ENCODE measurements around the gene L2HGDH. TPM values are rescaled to one million over a fixed set of nuclear protein-coding genes. Genes with fewer than 3 reads are reported as not detected.

Gene L2HGDH
- total RNA-seq, 4 donors from 2014 or later, result 0.80 to 73.3 (median 8.3) TPM

DNA sequence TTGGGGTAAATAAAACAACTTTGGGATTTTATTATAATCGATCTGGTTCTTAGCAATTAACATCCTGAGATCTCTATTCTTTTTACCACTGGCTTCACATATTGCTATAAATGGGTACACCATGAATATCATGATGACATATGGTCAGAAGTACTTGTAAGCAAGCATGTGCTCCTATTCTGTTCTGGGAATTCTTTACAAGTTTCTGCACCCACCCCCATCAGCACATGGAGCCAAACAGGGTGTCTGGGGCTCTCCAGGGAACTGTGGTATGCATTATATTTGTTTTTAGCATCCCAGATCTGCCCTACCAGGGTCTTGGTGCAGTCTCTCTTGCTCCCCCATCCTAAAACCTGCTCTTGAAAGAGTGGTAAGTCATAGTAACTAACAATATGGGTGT is 31.4 kb upstream of the L2HGDH start:
- 63 to 77% methylated on average over 1 of the region's 1 CpG for WGBS, 2 donors (ENCODE audit: low coverage in 1 of 2)
- intact Hi-C loops (cut with DNase I; ENCODE audit: low total_unique reads), result no loop called here

DNA sequence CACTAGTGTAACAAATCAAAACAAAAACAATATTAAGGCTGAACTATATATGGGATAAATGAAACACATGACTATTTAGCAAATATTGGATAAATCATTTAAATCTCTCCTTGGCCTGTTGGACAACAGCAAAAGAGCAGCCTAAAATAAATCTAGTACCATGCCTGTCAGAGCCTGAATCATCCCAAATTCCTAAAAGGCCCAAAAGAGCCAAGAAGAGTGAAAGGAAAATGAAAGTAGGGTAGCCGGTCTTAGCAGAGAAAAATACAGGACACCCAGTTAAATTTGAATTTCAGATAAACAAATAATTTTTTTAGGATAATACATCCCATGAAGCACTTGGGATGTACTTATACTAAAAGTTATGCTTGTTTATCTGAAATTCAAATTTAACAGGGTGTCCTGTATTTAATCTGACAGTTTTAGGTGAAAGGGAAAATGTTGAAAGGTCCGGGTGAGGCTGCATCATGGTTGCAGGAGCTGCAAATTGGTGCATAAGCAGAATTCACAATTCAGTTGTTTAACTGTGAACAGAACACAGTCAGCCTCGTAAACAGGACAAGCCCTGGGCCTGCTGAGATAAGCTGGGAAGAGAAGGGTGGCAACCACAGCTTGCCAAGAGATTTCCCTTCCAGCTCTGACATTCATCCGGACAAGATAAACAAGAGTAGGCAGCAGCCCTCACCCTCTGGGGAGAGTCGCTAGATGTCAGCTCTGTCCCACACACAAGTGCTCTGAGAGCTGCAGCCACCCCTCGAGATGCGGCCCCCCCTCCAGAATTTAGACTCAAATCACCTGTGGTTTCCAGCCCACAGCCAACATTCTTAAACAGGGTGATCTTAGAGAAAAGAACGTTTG is 30.4 kb upstream of the L2HGDH start:
- Histone ChIP-seq H3K4me1 (peaks cover 7 to 67% (median 32%) of the 10 kb centered on the region in 4 donors), H3K9me3 (no peaks in the 10 kb centered on the region), H3K27me3 (no peaks in the 10 kb centered on the region), H3K36me3 (no peaks in the 10 kb centered on the region), H3K4me3 (peak overlapping the region in 3 of 4 donors; percentile 1 to 13 (median 6)), H3K27ac (peak overlapping the region; percentile 60 to 75 (median 74))
- intact Hi-C loops (cut with DNase I; ENCODE audit: low total_unique reads), result no loop called here
- TF ChIP-seq, protein P1, sequence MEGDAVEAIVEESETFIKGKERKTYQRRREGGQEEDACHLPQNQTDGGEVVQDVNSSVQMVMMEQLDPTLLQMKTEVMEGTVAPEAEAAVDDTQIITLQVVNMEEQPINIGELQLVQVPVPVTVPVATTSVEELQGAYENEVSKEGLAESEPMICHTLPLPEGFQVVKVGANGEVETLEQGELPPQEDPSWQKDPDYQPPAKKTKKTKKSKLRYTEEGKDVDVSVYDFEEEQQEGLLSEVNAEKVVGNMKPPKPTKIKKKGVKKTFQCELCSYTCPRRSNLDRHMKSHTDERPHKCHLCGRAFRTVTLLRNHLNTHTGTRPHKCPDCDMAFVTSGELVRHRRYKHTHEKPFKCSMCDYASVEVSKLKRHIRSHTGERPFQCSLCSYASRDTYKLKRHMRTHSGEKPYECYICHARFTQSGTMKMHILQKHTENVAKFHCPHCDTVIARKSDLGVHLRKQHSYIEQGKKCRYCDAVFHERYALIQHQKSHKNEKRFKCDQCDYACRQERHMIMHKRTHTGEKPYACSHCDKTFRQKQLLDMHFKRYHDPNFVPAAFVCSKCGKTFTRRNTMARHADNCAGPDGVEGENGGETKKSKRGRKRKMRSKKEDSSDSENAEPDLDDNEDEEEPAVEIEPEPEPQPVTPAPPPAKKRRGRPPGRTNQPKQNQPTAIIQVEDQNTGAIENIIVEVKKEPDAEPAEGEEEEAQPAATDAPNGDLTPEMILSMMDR (IDR thresholded peaks at IDR 0.05), result peak in 2 of 5 experiments; percentile 8 to 22
- TF ChIP-seq POLR2A (IDR thresholded peaks at IDR 0.05) (no peak), POLR2AphosphoS5 (IDR thresholded peaks at IDR 0.05) (peak in 2 of 3 donors; percentile 7 to 28)
- peak; percentile 45 for DNase-seq
- WGBS, 2 donors (ENCODE audit: low coverage in 1 of 2), result 21 to 29% methylated on average over 4 to 8 of the region's 8 CpGs
- in situ Hi-C loops (cut with MboI; ENCODE audit: low pct_ligation_motif_present in 1 of 4, low pct_unique_long_range_greater_than_20kb in 1 of 4, low sequenced_read_pairs in 3 of 4), result loop anchor here in 1 of 4 donors (10.0 kb wide), 1 partner anchor 62 kb away; no protein-coding TSS in a partner anchor

More for the DNA sequence above, 31.4 kb upstream of the L2HGDH start:
- DNase-seq, result no peak
- no peak overlapping the region for H3K4me3 ChIP-seq
- H3K27me3 ChIP-seq, result no peaks in the 10 kb centered on the region
- TF ChIP-seq, protein P1 (IDR thresholded peaks at IDR 0.05), result no peak
- TF ChIP-seq POLR2AphosphoS5 (IDR thresholded peaks at IDR 0.05) (no peak), EP300 (IDR thresholded peaks at IDR 0.05; ENCODE audit: low read depth) (no peak), POLR2A (IDR thresholded peaks at IDR 0.05) (no peak)
- peak overlapping the region; percentile 60 to 75 (median 74) for H3K27ac ChIP-seq
- no peaks in the 10 kb centered on the region for H3K36me3 ChIP-seq
- in situ Hi-C loops (cut with MboI; ENCODE audit: low pct_ligation_motif_present in 1 of 4, low pct_unique_long_range_greater_than_20kb in 1 of 4, low sequenced_read_pairs in 3 of 4), result loop anchor here in 1 of 4 donors (10.0 kb wide), 1 partner anchor 61 kb away; no protein-coding TSS in a partner anchor
- no peaks in the 10 kb centered on the region for H3K9me3 ChIP-seq
- H3K4me1 ChIP-seq, result peaks cover 7 to 73% (median 33%) of the 10 kb centered on the region in 4 donors

DNA sequence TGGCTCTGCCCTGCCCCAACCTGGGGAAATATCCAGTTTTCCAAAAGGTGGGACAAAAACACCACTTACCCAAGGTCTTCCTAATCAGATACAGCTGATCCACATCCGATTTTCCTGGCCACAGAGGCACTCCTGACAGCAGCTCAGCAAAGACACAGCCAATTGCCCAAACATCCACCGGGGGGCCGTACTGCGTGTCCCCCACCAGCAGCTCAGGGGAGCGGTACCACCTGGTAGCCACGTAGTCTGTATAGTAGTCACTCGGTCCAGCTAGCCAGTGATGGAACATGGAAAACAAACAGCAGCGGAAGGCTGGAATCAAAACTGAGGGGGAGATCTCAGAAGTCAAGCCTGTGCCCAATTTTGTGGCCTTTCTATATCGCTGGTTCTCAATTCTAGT is 28.9 kb upstream of the L2HGDH start:
- Histone ChIP-seq H3K9me3 (no peaks in the 10 kb centered on the region), H3K27ac (no peak overlapping the region), H3K27me3 (no peaks in the 10 kb centered on the region), H3K4me1 (peaks cover 9 to 69% (median 34%) of the 10 kb centered on the region in 4 donors), H3K36me3 (no peaks in the 10 kb centered on the region), H3K4me3 (no peak overlapping the region)
- in situ Hi-C loops (cut with MboI; ENCODE audit: low pct_ligation_motif_present in 1 of 4, low pct_unique_long_range_greater_than_20kb in 1 of 4, low sequenced_read_pairs in 3 of 4), result loop anchor here in 1 of 4 donors (10.0 kb wide), 1 partner anchor 64 kb away; no protein-coding TSS in a partner anchor
- intact Hi-C loops (cut with DNase I; ENCODE audit: low total_unique reads), result no loop called here
- DNase-seq, result no peak
- no peak for TF ChIP-seq POLR2A (IDR thresholded peaks at IDR 0.05)
- no peak for TF ChIP-seq EP300 (IDR thresholded peaks at IDR 0.05; ENCODE audit: low read depth)
- TF ChIP-seq, protein P1 (IDR thresholded peaks at IDR 0.05), result no peak
- no peak for TF ChIP-seq POLR2AphosphoS5 (IDR thresholded peaks at IDR 0.05)
- WGBS, 2 donors (ENCODE audit: low coverage in 1 of 2), result 94% methylated on average over 9 of the region's 9 CpGs; no CpG with 5 or more reads in 1 of the 2 donors

DNA sequence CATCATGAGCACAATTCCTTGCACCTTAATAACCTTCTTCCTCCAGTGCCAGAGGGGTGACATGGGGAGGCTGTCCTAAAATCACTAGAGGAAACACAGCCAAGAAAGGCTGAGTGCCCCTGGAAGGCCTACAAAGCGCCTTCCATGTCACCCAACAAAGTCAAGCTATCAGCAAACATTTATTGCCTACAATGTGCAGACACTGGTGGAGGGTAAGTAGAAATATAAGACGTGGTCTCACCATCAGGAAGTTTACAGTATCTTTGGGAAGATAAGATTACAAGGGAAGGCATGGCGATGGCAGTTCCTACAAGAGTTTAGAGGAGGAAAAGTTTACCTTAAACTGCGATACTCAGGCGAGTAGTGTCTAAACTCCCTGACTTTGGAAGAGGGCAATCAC is 28.0 kb upstream of the L2HGDH start:
- H3K36me3 ChIP-seq, result no peaks in the 10 kb centered on the region
- TF ChIP-seq, protein P1 (IDR thresholded peaks at IDR 0.05), result no peak
- TF ChIP-seq POLR2AphosphoS5 (IDR thresholded peaks at IDR 0.05), result peak in 1 of 3 donors; percentile 11
- H3K27me3 ChIP-seq, result no peaks in the 10 kb centered on the region
- H3K4me1 ChIP-seq, result peaks cover 17 to 72% (median 42%) of the 10 kb centered on the region in 4 donors
- DNase-seq, result no peak
- H3K27ac ChIP-seq, result no peak overlapping the region
- in situ Hi-C loops (cut with MboI; ENCODE audit: low pct_ligation_motif_present in 1 of 4, low pct_unique_long_range_greater_than_20kb in 1 of 4, low sequenced_read_pairs in 3 of 4) (loop anchor here in 1 of 4 donors (10.0 kb wide), 1 partner anchor 65 kb away; no protein-coding TSS in a partner anchor), intact Hi-C loops (cut with DNase I; ENCODE audit: low total_unique reads) (no loop called here)
- H3K9me3 ChIP-seq, result no peaks in the 10 kb centered on the region
- H3K4me3 ChIP-seq, result no peak overlapping the region
- 67 to 73% methylated on average over 3 to 5 of the region's 5 CpGs for WGBS, 2 donors (ENCODE audit: low coverage in 1 of 2)
